Transverse colon (tissue), 4 donors: ENCODE data around the gene TNRC6B. TPM values are rescaled to one million over a fixed set of nuclear protein-coding genes. Genes with fewer than 3 reads are reported as not detected.
"Not testable (repeated sequence)": the region's sequence is repeated elsewhere in the genome, so short reads cannot be mapped to it uniquely, and the experiment has no call there.

Experiments used
- DNase-seq: peaks from one replicate; pipeline ENCODE4 v3.0.0-alpha.2; 2019
- H3K27ac ChIP-seq, 4 donors: fragments of 200-600 bp; sonication (generic); 2 replicates each; pipeline ENCODE4 v1.5.1; 2016 to 2018; ENCODE audit warnings: inconsistent platforms in 4 of 4
- H3K27me3 ChIP-seq: fragments of 200-600 bp; sonication (generic); 2 replicates; pipeline ENCODE4 v1.5.1; 2017; ENCODE audit warnings: inconsistent platforms
- H3K36me3 ChIP-seq, 4 donors: fragments of 200-600 bp; sonication (generic); 2 replicates each; pipeline ENCODE4 v1.5.1; 2017 to 2019; ENCODE audit warnings: inconsistent platforms in 4 of 4
- H3K4me1 ChIP-seq, 4 donors: fragments of 200-600 bp; sonication (generic); 2 replicates each; pipeline ENCODE4 v1.5.1; 2017 to 2020; ENCODE audit warnings: inconsistent platforms in 4 of 4
- H3K4me3 ChIP-seq, 4 donors: fragments of 200-600 bp; sonication (generic); 1 replicate in 1 of 4; 2 replicates in 3 of 4; pipeline versions ENCODE4 v1.5.1 to v1.6.1; 2017 to 2019; ENCODE audit warnings: inconsistent platforms in 4 of 4
- H3K9me3 ChIP-seq, 2 donors: fragments of 200-600 bp; sonication (generic); 2 replicates each; pipeline ENCODE4 v1.5.1; 2017 to 2019; ENCODE audit warnings: inconsistent platforms in 2 of 2
- EP300 ChIP-seq: sonication (generic); formaldehyde crosslinking; IDR thresholded peaks from one replicate; pipeline ENCODE4 v1.6.1; 2017; ENCODE audit warnings: antibody characterized with exemption, low read depth
- POLR2A ChIP-seq: fragments of 450-650 bp; IDR thresholded peaks from one replicate; pipeline ENCODE4 v1.6.1; 2016; ENCODE audit warnings: antibody characterized with exemption, mild to moderate bottlenecking, moderate library complexity
- POLR2AphosphoS5 ChIP-seq, 3 donors: sonication (generic); formaldehyde crosslinking; IDR thresholded peaks; one replicate each; pipeline ENCODE4 v1.6.1; 2016; ENCODE audit warnings: antibody characterized with exemption in 3 of 3
- WGBS, 2 donors: methylation state at CpG; one replicate each; pipeline ENCODE4 v1.1.5; 2018; ENCODE audit warnings: low coverage in 1 of 2; 5-methylcytosine and 5-hydroxymethylcytosine counted together
- in situ Hi-C, 4 donors: fragments of 200-750 bp; cut with MboI; loops; one replicate each; pipeline versions ENCODE4 v1.15.0 to v1.15.1; 2017; ENCODE audit warnings: low sequenced_read_pairs in 3 of 4, low pct_ligation_motif_present in 1 of 4, low pct_unique_long_range_greater_than_20kb in 1 of 4
- intact Hi-C: fragments of 100-400 bp; cut with DNase I; formaldehyde crosslinking; loops from one replicate; pipeline ENCODE4 v1.15.1; 2023; ENCODE audit warnings: low total_unique reads
- total RNA-seq, 4 donors: library from RNA; depleted of rRNA; stranded (reverse); fragments of >200 nt; gene quantifications; one replicate each; pipeline ENCODE4 v1.1.0, GENCODE V29; 2016
- TF ChIP-seq, protein P1 (sequence below), 5 experiments: fragments of 200-600 bp in 3 of 5; fragments of 450-650 bp in 2 of 5; sonication (generic) in 3 of 5; IDR thresholded peaks; 1 replicate in 2 of 5; 2 replicates in 3 of 5; pipeline ENCODE4 v1.5.1; 2016 to 2017; ENCODE audit warnings: antibody characterized with exemption in 5 of 5, inconsistent platforms in 3 of 5, mild to moderate bottlenecking in 2 of 5, moderate library complexity in 1 of 5

TNRC6B gene
- total RNA-seq, 4 donors from 2014 or later: 36.7 to 108 (median 54.0) TPM

DNA sequence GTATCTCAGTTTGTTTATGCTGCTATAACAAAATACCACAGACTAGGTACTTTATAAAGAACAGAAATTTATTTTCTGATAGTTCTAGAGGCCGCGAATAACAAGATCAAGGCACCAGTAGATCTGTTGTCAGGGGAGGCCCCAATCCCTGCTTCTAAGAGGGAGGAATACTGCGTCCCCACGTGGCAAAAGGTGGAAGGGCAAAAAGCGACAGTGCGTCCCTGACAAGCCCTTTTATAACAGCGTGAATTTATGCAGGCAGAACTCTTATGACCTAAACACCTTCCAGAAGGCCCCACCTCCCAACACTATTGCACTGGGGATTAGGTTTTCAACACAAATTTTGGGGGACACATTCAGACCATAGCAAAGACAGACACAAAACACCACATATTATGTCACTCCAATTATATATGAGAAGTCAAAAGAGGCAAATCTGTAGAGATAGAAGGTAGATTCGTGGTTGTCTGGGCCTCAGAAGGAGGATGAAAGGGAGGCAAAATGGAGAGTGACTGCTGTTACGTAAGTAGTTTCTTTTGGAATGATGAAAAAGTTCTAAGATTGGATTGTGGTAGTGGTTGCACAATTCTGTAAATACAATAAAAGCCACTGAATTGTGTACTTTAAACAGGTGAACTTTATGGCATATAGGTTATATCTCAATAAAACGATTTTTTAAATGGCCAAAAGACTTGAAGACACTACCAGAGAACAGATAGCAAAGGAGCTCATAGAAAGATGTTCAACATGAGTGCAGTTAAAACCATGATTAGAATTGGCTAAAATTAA is 30.1 kb upstream of the TNRC6B start:
- no peak overlapping the region for H3K4me3 ChIP-seq
- no peaks in the 10 kb centered on the region for H3K9me3 ChIP-seq
- H3K36me3 ChIP-seq: no peaks in the 10 kb centered on the region
- TF ChIP-seq EP300 (no peak), POLR2A (no peak), POLR2AphosphoS5 (IDR thresholded peaks at IDR 0.05) (no peak)
- TF ChIP-seq, protein P1, sequence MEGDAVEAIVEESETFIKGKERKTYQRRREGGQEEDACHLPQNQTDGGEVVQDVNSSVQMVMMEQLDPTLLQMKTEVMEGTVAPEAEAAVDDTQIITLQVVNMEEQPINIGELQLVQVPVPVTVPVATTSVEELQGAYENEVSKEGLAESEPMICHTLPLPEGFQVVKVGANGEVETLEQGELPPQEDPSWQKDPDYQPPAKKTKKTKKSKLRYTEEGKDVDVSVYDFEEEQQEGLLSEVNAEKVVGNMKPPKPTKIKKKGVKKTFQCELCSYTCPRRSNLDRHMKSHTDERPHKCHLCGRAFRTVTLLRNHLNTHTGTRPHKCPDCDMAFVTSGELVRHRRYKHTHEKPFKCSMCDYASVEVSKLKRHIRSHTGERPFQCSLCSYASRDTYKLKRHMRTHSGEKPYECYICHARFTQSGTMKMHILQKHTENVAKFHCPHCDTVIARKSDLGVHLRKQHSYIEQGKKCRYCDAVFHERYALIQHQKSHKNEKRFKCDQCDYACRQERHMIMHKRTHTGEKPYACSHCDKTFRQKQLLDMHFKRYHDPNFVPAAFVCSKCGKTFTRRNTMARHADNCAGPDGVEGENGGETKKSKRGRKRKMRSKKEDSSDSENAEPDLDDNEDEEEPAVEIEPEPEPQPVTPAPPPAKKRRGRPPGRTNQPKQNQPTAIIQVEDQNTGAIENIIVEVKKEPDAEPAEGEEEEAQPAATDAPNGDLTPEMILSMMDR (IDR thresholded peaks at IDR 0.05): no peak
- DNase-seq: peak; percentile 15
- 71% methylated on average over 8 to 10 of the region's 10 CpGs for WGBS, 2 donors
- in situ Hi-C loops: no loop called here
- intact Hi-C loops: loop anchor here (5.0 kb wide), 1 partner anchor 740 kb away; no protein-coding TSS in a partner anchor
- peaks cover 0 to 4% (median 2%) of the 10 kb centered on the region in 4 donors for H3K4me1 ChIP-seq
- peak overlapping the region in 1 of 4 donors; percentile 18 for H3K27ac ChIP-seq
- H3K27me3 ChIP-seq: no peaks in the 10 kb centered on the region

DNA sequence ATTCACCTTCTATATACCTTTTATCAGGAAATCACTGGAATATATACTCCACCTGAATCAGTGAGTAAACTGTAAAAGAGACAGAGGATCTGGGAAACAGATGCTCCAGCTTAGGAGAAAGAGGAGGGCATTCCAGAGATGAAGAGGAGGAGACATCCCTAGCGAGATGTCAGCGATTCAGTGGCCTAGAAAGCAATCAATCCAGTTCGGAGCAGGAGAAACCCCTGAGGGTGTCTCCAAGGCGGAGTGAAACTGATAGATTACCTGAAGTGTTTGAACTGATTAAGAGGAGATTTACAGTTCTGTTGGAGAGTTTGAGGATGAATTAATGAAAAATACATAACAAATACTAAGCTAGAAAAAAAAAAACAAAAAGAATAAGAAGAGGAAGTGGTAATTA is 24.5 kb upstream of the TNRC6B start:
- 88 to 92% methylated on average over 4 of the region's 4 CpGs for WGBS, 2 donors
- TF ChIP-seq, protein P1 (IDR thresholded peaks at IDR 0.05): no peak
- TF ChIP-seq POLR2A: no peak
- no peak for TF ChIP-seq EP300
- no peak for TF ChIP-seq POLR2AphosphoS5 (IDR thresholded peaks at IDR 0.05)
- Histone ChIP-seq H3K27ac (no peak overlapping the region), H3K27me3 (no peaks in the 10 kb centered on the region), H3K4me3 (no peak overlapping the region), H3K4me1 (peaks cover 6 to 28% (median 21%) of the 10 kb centered on the region in 4 donors), H3K9me3 (no peaks in the 10 kb centered on the region), H3K36me3 (no peaks in the 10 kb centered on the region)
- intact Hi-C loops (no loop called here), in situ Hi-C loops (no loop called here)
- DNase-seq: no peak

DNA sequence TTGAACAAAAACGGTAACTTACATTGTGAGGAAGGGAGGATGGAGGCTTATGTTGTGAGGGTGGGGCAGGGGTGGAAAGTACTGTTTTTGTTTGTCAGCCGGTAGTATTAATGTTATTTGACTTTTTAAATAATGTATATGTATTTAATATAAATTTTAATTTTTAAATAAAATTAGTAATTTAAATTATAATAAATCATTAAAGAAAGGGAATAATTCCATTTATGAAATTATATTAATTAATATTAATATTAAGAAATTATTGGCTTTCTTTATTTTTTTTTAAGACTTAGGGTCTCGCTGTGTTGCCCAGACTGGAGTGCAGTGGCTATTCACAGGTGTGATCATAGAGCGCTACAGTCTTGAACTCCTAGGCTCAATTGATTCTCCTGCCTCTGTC is 24.0 kb upstream of the TNRC6B start:
- intact Hi-C loops (no loop called here), in situ Hi-C loops (no loop called here)
- TF ChIP-seq, protein P1 (IDR thresholded peaks at IDR 0.05): no peak
- TF ChIP-seq POLR2AphosphoS5 (IDR thresholded peaks at IDR 0.05): no peak
- TF ChIP-seq EP300: no peak
- TF ChIP-seq POLR2A: no peak
- Histone ChIP-seq H3K27me3 (no peaks in the 10 kb centered on the region), H3K4me1 (peaks cover 6 to 27% (median 23%) of the 10 kb centered on the region in 4 donors), H3K9me3 (no peaks in the 10 kb centered on the region), H3K4me3 (no peak overlapping the region), H3K36me3 (no peaks in the 10 kb centered on the region), H3K27ac (no peak overlapping the region)
- DNase-seq: no peak
- 89 to 95% methylated on average over 4 of the region's 4 CpGs for WGBS, 2 donors

DNA sequence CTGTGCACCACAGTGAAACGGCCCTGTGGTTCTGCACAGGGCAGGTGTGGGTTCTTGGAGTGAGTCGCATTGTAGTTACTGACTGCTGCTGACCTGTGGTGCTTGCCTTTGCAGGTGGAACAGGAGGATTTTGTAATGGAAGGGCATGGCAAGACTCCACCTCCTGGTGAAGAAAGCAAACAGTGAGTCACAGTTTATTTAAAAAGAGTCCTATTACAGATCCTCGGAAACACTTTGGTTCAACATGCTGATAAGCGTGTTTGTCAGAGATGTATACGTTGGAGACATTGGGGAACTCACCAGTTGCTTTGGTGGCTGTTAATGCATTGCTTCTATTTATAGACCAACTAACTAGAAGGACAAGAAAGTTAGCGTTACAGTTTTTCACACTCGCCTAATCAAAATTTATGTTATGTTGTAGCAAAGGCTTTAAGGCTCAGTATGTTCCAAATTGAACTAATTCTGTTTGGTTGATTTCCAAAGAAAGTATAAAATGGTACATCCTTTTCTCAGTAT is 21.7 kb upstream of the TNRC6B start:
- WGBS, 2 donors: 34 to 57% methylated on average over 5 to 7 of the region's 7 CpGs
- Histone ChIP-seq H3K4me1 (peaks cover 6 to 28% (median 23%) of the 10 kb centered on the region in 4 donors), H3K4me3 (no peak overlapping the region), H3K27ac (peak overlapping the region; percentile 53 to 75 (median 73)), H3K27me3 (no peaks in the 10 kb centered on the region), H3K36me3 (no peaks in the 10 kb centered on the region), H3K9me3 (no peaks in the 10 kb centered on the region)
- peak; percentile 57 for DNase-seq
- TF ChIP-seq POLR2A (no peak), POLR2AphosphoS5 (IDR thresholded peaks at IDR 0.05) (peak in 2 of 3 donors; percentile 53 to 55), EP300 (no peak)
- TF ChIP-seq, protein P1 (IDR thresholded peaks at IDR 0.05): peak in 3 of 5 experiments; percentile 7 to 40 (median 17)
- in situ Hi-C loops (no loop called here), intact Hi-C loops (no loop called here)

DNA sequence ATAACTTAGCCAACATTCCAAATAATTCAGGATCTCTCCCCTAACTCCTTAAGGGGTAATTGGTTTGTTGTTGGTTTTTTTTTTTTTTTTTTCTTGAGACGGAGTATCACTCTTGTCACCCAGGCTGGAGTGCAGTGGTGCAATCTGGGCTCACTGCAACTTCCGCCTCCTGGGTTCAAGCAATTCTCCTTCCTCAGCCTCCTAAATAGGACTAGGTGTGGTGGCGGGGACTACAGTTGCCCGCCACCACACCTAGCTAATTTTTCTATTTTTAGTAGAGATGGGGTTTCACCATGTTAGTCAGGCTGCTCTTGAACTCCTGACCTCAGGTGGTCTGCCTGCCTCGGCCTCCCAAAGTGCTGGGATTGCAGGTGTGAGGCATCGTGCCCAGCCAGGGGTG is 21.0 kb upstream of the TNRC6B start:
- H3K9me3 ChIP-seq, H3K27me3 ChIP-seq, DNase-seq, intact Hi-C loops, H3K4me3 ChIP-seq, in situ Hi-C loops, H3K36me3 ChIP-seq: not testable (repeated sequence)
- WGBS, 2 donors: 64 to 68% methylated on average over 4 to 6 of the region's 6 CpGs
- H3K27ac ChIP-seq: peak overlapping the region; percentile 53 to 75 (median 73)
- H3K4me1 ChIP-seq: peaks cover 6 to 28% (median 23%) of the 10 kb centered on the region in 4 donors
